ENCODE results near the gene HMMR.

Gene HMMR

DNA sequence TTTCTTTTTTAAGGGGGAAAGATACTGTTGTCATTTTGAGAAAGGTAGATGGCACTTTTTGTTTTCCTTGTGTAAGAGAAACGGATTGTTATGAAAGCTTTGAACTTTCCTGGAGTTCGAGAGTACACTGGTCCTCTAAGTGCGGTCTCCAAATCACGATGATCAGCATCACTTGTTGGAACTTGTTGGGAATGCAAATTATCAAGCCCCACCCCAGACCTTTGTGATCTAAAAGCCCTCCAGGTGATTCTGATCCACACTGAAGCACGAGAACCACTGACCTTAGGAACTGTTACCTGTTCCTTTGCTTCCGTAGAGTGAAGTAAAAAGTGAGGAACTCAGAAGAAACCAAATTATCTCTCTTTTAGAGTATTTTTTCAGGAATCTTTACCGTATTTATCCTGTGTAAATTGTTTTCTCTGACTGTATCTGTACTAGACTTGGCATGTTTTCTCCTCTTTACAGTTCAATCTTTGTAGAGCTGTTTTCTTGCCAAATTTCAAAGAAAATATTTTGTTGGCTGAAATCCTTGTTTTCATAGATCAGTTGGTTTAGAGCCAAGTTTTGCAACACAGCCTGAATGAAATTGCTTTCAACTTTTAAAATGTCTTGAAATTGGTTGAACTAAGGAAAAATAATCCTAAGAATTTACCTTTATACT lies 49.0 kb downstream of the HMMR start:
- in situ Hi-C loops (cut with MboI; ENCODE audit: low sequenced_read_pairs, unreplicated experiment): no loop called here
- DNase-seq (ENCODE audit: low spot score): no peak
- no peak for TF ChIP-seq CTCF (IDR thresholded peaks at IDR 0.05; ENCODE audit: borderline replicate concordance, control extremely low read depth, extremely low read depth, insufficient read depth, missing control alignments)

GRCh38 chr5:163512526-163512925 lies 52.1 kb downstream of the HMMR start:
- DNase-seq (ENCODE audit: low spot score): no peak
- TF ChIP-seq CTCF (IDR thresholded peaks at IDR 0.05; ENCODE audit: borderline replicate concordance, control extremely low read depth, extremely low read depth, insufficient read depth, missing control alignments): no peak
- in situ Hi-C loops (cut with MboI; ENCODE audit: low sequenced_read_pairs, unreplicated experiment): no loop called here

DNA sequence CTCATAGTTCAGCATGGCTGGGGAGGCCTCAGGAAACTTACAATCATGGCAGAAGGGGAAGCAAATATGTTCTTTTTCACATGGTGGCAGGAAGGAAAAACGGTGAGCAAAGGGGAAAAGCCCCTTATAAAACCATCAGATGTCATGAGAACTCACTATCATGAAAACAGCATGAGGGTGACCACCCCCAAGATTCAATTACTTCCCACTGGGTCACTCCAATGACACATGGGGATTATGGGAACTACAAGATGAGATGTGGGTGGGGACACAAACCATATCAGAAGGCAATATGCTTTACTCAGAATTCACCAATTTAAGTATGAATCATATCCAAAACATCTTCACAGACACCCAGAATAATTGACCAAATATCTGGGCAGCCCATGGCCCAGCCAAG lies 64.7 kb downstream of the HMMR start:
- no peak for DNase-seq (ENCODE audit: low spot score)
- TF ChIP-seq CTCF (IDR thresholded peaks at IDR 0.05; ENCODE audit: borderline replicate concordance, control extremely low read depth, extremely low read depth, insufficient read depth, missing control alignments): no peak
- in situ Hi-C loops (cut with MboI; ENCODE audit: low sequenced_read_pairs, unreplicated experiment): no loop called here

DNA sequence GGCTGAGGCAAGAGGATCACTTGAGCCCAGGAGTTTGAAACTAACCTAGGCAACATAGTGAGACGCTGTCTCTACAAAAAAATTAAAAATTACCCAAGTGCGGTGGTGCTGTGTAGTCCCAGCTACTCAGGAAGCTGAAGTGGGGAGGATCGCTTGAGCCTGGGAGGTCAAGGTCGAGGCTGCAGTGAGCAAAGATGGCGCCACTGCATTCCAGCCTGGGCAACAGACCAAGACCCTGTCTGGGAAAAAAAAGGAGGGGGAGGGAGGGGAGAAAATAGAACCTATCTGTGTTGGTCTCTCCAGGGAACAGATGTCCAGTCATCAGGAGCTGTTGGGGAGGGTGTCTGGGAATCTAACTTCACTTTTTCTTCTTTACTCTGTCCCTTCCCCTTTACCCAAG lies 69.3 kb downstream of the HMMR start:
- in situ Hi-C loops (cut with MboI; ENCODE audit: low sequenced_read_pairs, unreplicated experiment): no loop called here
- DNase-seq (ENCODE audit: low spot score): no peak

DNA sequence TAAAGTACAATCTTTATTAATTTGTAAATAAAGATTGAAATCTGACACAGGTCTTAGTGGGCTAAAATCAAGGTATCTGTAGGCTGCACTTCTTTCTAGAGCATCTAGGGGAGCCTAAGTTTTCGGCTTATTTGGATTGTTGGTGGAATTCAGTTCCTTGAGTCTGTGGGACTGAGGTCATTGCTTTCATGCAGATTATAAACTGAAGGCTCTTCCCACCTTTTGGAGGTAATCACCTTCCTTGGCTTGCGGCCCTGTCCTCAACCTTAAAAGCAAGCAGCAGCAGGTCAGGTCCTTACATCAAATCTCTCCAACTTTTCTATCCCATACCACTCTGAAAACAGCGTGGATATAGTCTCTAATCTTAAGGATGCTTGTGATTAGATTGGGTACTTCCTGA lies 70.8 kb downstream of the HMMR start:
- no peak for DNase-seq (ENCODE audit: low spot score)
- TF ChIP-seq CTCF (IDR thresholded peaks at IDR 0.05; ENCODE audit: borderline replicate concordance, control extremely low read depth, extremely low read depth, insufficient read depth, missing control alignments): no peak
- in situ Hi-C loops (cut with MboI; ENCODE audit: low sequenced_read_pairs, unreplicated experiment): no loop called here

More for the DNA sequence above, 69.3 kb downstream of the HMMR start:
- TF ChIP-seq CTCF (IDR thresholded peaks at IDR 0.05; ENCODE audit: borderline replicate concordance, control extremely low read depth, extremely low read depth, insufficient read depth, missing control alignments): no peak

DNA sequence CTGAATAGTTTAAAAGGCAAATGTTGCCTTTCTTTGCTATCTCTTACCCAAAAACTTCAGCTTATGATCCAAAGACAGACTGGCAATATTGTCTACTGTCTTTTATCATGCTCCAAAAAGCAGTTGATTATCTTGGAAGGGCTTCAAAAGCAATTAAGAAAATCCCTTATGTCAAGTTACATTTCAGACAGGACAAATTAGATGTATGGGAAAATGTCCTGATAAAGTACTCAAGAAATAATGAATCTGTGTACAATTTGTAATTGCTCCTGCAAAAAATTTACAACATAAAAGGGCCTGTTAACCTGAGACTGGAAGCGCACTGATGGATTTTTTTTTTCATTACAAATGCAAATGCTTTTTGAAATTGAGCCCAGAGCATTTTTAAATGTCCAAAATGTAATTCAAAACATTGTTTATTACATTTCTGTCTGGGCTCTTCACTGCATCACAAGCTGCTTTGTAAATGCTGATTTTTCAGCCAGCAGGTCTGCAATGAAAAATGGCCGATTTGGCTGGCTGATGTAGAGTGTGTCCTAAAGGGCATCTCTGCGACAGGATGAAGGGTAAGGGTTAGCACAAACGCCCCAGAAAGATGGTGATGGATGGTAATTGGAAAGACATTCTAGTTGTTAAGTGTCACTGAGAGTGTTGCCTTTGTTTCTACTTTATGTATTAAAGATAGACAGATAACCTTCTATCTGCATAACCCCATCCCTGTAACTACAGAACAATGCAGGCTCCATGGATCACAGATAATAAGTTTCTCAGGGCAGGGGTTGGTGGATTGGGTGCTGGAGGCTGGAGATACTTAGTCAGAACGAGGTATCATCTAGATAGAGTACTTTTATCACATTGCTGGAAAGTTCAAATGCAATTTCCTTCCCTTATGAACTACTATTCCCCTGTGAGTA lies 72.0 kb downstream of the HMMR start:
- no peak for DNase-seq (ENCODE audit: low spot score)

More for the DNA sequence above, 72.0 kb downstream of the HMMR start:
- TF ChIP-seq CTCF (IDR thresholded peaks at IDR 0.05; ENCODE audit: borderline replicate concordance, control extremely low read depth, extremely low read depth, insufficient read depth, missing control alignments): no peak
- in situ Hi-C loops (cut with MboI; ENCODE audit: low sequenced_read_pairs, unreplicated experiment): no loop called here
